GM23338 (cell line): ENCODE measurements around the gene EBF4.

Experiments
- CREB1 ChIP-seq: fragments of 250-450 bp; sonication (Bioruptor Pico); IDR thresholded peaks from 2 replicates; pipeline ENCODE4 v1.5.0; 2020; ENCODE audit warnings: low read depth, mild to moderate bottlenecking, moderate library complexity
- CTCF ChIP-seq, 2 experiments: fragments of 200-600 bp in 1 of 2; sonication (generic) in 1 of 2; conservative IDR thresholded peaks; 2 replicates each; pipeline versions ENCODE4 v1.5.1 to v1.6.1; 2016 to 2017; ENCODE audit warnings: antibody characterized with exemption in 2 of 2, low read depth in 2 of 2, mild to moderate bottlenecking in 2 of 2, moderate library complexity in 1 of 2
- ETS1 ChIP-seq: IDR thresholded peaks from 2 replicates; pipeline ENCODE4 v1.6.1; 2016; ENCODE audit warnings: antibody characterized with exemption
- EZH2 ChIP-seq: fragments of 200-600 bp; sonication (generic); IDR thresholded peaks from one replicate; pipeline ENCODE4 v1.8.0; 2017; ENCODE audit warnings: antibody characterized with exemption, mild to moderate bottlenecking, low read depth; ENCODE audit not compliant: unreplicated experiment
- EZH2phosphoT487 ChIP-seq: fragments of 200-600 bp; sonication (generic); IDR thresholded peaks from one replicate; pipeline ENCODE4 v1.8.1; 2018; ENCODE audit warnings: antibody characterized with exemption; ENCODE audit not compliant: unreplicated experiment
- JUNB ChIP-seq: IDR thresholded peaks from one replicate; pipeline ENCODE4 v1.6.1; 2016; ENCODE audit warnings: antibody characterized with exemption; ENCODE audit not compliant: unreplicated experiment
- NANOG ChIP-seq: IDR thresholded peaks from 2 replicates; pipeline ENCODE4 v1.6.1; 2016; ENCODE audit warnings: antibody characterized with exemption, borderline replicate concordance
- POLR2AphosphoS5 ChIP-seq: IDR thresholded peaks from 2 replicates; pipeline ENCODE4 v1.6.1; 2016; ENCODE audit warnings: antibody characterized with exemption, low read depth
- REST ChIP-seq: IDR thresholded peaks from one replicate; pipeline ENCODE4 v1.6.1; 2018; ENCODE audit warnings: antibody characterized with exemption; ENCODE audit not compliant: unreplicated experiment
- STAT1 ChIP-seq: IDR thresholded peaks from one replicate; pipeline ENCODE4 v1.6.1; 2016; ENCODE audit warnings: antibody characterized with exemption; ENCODE audit not compliant: unreplicated experiment
- ZNF114 ChIP-seq: fragments of 250-450 bp; sonication (Bioruptor Pico); IDR thresholded peaks from 2 replicates; pipeline ENCODE4 v1.5.0; 2020; ENCODE audit warnings: mild to moderate bottlenecking, moderate library complexity
- ZNF331 ChIP-seq: fragments of 250-450 bp; sonication (Bioruptor Pico); IDR thresholded peaks from 2 replicates; pipeline ENCODE4 v1.5.0; 2020; ENCODE audit warnings: low read depth, mild to moderate bottlenecking, moderate library complexity
- ZNF462 ChIP-seq: fragments of 250-450 bp; sonication (Bioruptor Pico); IDR thresholded peaks from 2 replicates; pipeline ENCODE4 v1.5.0; 2020; ENCODE audit warnings: mild to moderate bottlenecking, moderate library complexity

GRCh38 chr20:2798814-2799213 is 106.2 kb downstream of the EBF4 start:
- TF ChIP-seq CTCF (conservative IDR thresholded peaks at IDR 0.05; ENCODE audit: low read depth in 2 of 2) = no peak
- TF ChIP-seq EZH2 = no peak
- TF ChIP-seq CREB1 (CRISPR knock-in tag) = no peak
- TF ChIP-seq POLR2AphosphoS5 = no peak
- TF ChIP-seq REST = no peak
- no peak for TF ChIP-seq EZH2phosphoT487
- TF ChIP-seq STAT1 = no peak
- no peak for TF ChIP-seq JUNB
- no peak for TF ChIP-seq ZNF114
- TF ChIP-seq ZNF462 (CRISPR knock-in tag) = no peak
- no peak for TF ChIP-seq ETS1
- no peak for TF ChIP-seq NANOG
- TF ChIP-seq ZNF331 = no peak
